Muscle of leg (tissue), 11 donors: Measurements from ENCODE around the gene GGN. TPM values are rescaled to one million over a fixed set of nuclear protein-coding genes. Genes with fewer than 3 reads are reported as not detected.

Source experiments
- DNase-seq: peaks from one replicate; pipeline ENCODE4 v3.0.0; 2013
- H3K27ac ChIP-seq: one replicate; pipeline ENCODE4 v1.5.1; 2013; ENCODE audit warnings: mild to moderate bottlenecking, low read length, control low read depth
- H3K27me3 ChIP-seq: one replicate; pipeline ENCODE4 v1.6.1; 2013; ENCODE audit warnings: low read length; ENCODE audit not compliant: control insufficient read depth, insufficient read depth
- H3K36me3 ChIP-seq: one replicate; pipeline ENCODE4 v1.6.1; 2013; ENCODE audit warnings: low read length; ENCODE audit not compliant: control insufficient read depth, insufficient read depth
- H3K4me1 ChIP-seq: one replicate; pipeline ENCODE4 v1.6.1; 2013; ENCODE audit warnings: low read length; ENCODE audit not compliant: control insufficient read depth, insufficient read depth
- H3K4me3 ChIP-seq: one replicate; pipeline ENCODE4 v1.5.1; 2013; ENCODE audit warnings: low read length, control low read depth
- H3K9me3 ChIP-seq: replicated peaks from 2 replicates; pipeline ENCODE4 v1.6.1; 2013; ENCODE audit warnings: low read depth, low read length; ENCODE audit not compliant: control insufficient read depth
- WGBS: methylation state at CpG from one replicate; pipeline ENCODE4 v1.1.5; 2013; ENCODE audit warnings: missing lambda C conversion rate; ENCODE audit not compliant: insufficient coverage; 5-methylcytosine and 5-hydroxymethylcytosine counted together
- polyA plus RNA-seq, 8 donors: library from polyadenylated mRNA; unstranded; fragments of 120-200 nt; gene quantifications; one replicate each; pipeline versions ENCODE4 v1.2.1 to v1.2.3, GENCODE V29; 2013; ENCODE audit warnings: inconsistent platforms in 1 of 8, low replicate concordance in 1 of 8; ENCODE audit not compliant: insufficient read length in 8 of 8, insufficient read depth in 1 of 8
- total RNA-seq: library from RNA; stranded (reverse); fragments of 120-200 nt; gene quantifications from one replicate; pipeline ENCODE4 v1.2.4, GENCODE V29; 2013

GGN gene
- total and polyA plus RNA-seq, 9 donors = 0.09 to 0.84 (median 0.34) TPM; not detected in 2

GRCh38 chr19:38425810-38426466 is 38.1 kb upstream of the GGN start, which contains the start of gene RASGRP4:
TSS of gene RASGRP4 (minus strand) at chr19:38426219. CDS start at chr19:38426091, 128 bp downstream.
- no peaks in the 10 kb centered on the region for H3K9me3 ChIP-seq
- H3K36me3 ChIP-seq = no peaks in the 10 kb centered on the region
- H3K27me3 ChIP-seq = peaks cover 2% of the 10 kb centered on the region
- WGBS = 44% methylated on average over 4 of the region's 20 CpGs
- peak within 1 kb of the TSS; percentile 25 for H3K4me3 ChIP-seq
- no peak within 1 kb of the TSS for H3K27ac ChIP-seq
- no peaks in the 10 kb centered on the region for H3K4me1 ChIP-seq
- DNase-seq = peak; percentile 57

DNA sequence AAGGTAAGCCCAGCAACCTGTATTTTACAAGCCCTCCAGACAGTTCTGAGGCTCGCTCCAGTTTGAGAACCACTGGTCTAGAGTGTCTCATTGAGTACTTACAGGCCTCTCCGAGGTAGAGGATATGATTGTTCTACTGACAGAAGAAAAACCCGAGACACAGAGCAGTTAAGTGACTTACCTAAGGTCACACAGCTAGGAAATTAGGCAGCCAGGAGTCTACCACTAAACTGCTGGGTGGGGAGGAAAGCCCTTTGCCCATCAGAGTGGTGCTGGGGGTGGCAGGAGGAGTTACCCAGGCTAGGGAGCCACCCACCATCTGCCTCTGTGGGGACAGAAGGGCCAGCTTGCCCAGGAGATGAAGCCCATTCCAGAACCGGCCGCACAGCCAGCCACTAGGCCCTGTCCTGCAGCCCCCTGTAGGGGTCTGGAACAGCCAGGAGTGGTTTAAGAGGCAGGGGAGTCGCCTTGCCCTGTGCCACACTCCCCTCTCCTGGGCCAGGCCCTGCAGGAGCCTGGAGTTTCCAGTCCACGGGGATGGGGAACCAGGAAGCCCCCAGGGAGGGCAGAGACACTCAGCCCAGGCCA is 37.5 kb upstream of the GGN start:
- H3K4me3 ChIP-seq = peak overlapping the region; percentile 25

DNA sequence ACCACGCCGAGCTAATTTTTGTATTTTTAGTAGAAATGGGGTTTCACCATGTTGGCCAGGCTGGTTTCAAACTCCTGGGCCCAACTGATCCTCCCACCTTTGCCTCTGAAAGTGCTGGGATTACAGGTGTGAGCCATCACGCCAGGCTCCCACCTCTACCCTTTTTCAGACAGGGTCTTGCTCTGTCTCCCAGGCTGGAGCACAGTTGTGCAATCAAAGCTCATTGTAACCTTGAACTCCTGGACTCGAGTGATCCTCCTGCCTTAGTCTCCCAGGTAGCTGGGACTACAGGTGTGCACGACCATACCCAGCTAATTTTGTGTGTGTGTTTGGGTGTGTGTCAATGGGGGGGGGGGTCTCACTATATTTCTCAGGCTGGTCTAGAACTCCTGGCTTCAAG is 36.4 kb upstream of the GGN start:
- H3K4me1 ChIP-seq = no peaks in the 10 kb centered on the region
- H3K9me3 ChIP-seq = no peaks in the 10 kb centered on the region
- H3K4me3 ChIP-seq = no peak overlapping the region
- DNase-seq = no peak
- WGBS = no CpG with 5 or more reads among the region's 5 CpGs
- peaks cover 4% of the 10 kb centered on the region for H3K27me3 ChIP-seq
- H3K27ac ChIP-seq = no peak overlapping the region
- H3K36me3 ChIP-seq = no peaks in the 10 kb centered on the region

More for the DNA sequence above, 37.5 kb upstream of the GGN start:
- no peak overlapping the region for H3K27ac ChIP-seq
- H3K9me3 ChIP-seq = no peaks in the 10 kb centered on the region
- WGBS = 67% methylated on average over 3 of the region's 7 CpGs
- H3K4me1 ChIP-seq = no peaks in the 10 kb centered on the region
- no peaks in the 10 kb centered on the region for H3K36me3 ChIP-seq
- H3K27me3 ChIP-seq = peaks cover 2% of the 10 kb centered on the region
- no peak for DNase-seq

DNA sequence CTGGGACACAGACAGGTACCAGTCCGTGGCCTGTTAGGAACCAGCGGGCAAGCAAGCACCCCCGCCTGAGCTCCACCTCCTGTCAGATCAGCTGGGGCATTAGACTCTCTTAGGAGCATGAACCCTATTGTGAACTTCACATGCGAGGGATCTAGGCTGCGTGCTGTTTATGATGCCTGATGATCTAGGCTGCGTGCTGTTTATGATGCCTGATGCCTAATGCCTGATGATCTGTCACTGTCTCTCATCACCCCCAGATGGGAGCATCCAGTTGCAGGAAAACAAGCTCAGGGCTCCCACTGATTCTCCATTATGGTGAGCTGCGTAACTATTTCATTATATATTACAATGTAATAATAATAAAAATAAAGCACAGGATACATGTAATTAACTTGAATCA is 34.6 kb upstream of the GGN start:
- DNase-seq = no peak
- 73% methylated on average over 6 of the region's 7 CpGs for WGBS
- H3K27me3 ChIP-seq = peaks cover 11% of the 10 kb centered on the region
- no peak overlapping the region for H3K4me3 ChIP-seq
- peaks cover 10% of the 10 kb centered on the region for H3K4me1 ChIP-seq
- no peak overlapping the region for H3K27ac ChIP-seq
- H3K36me3 ChIP-seq = no peaks in the 10 kb centered on the region
- no peaks in the 10 kb centered on the region for H3K9me3 ChIP-seq

DNA sequence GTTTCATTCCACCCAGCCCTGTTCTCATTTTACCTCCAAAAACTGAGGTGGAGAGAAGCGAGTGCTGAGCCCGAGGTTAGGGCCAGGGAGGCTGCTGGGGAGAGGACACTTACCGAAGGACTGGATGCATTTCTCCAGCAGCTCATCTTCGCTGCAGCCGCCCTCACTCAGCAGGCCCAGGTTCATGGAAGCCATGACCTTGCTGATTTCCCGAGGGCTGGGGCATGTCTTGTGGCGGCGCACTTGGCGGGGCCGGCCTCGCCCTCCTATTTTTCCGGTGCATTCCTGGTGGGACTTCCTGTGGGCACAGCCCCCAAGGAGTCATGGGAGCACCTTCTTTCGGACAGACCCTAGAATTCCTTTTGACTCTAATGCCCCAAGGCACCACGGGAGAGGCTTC is 34.0 kb upstream of the GGN start:
- 73% methylated on average over 12 of the region's 14 CpGs for WGBS
- no peak overlapping the region for H3K27ac ChIP-seq
- peaks cover 15% of the 10 kb centered on the region for H3K4me1 ChIP-seq
- no peak overlapping the region for H3K4me3 ChIP-seq
- H3K27me3 ChIP-seq = peaks cover 11% of the 10 kb centered on the region
- H3K36me3 ChIP-seq = no peaks in the 10 kb centered on the region
- DNase-seq = no peak
- H3K9me3 ChIP-seq = no peaks in the 10 kb centered on the region

GRCh38 chr19:38420935-38421334 is 33.1 kb upstream of the GGN start:
- H3K36me3 ChIP-seq = no peaks in the 10 kb centered on the region
- no peak for DNase-seq
- H3K4me1 ChIP-seq = peaks cover 15% of the 10 kb centered on the region
- peaks cover 11% of the 10 kb centered on the region for H3K27me3 ChIP-seq
- H3K9me3 ChIP-seq = no peaks in the 10 kb centered on the region
- WGBS = 78% methylated on average over 9 of the region's 9 CpGs
- H3K4me3 ChIP-seq = no peak overlapping the region
- H3K27ac ChIP-seq = no peak overlapping the region

- H3K36me3 ChIP-seq = no peaks in the 10 kb centered on the region
- H3K27me3 ChIP-seq = peaks cover 11% of the 10 kb centered on the region
- no peak overlapping the region for H3K27ac ChIP-seq
- DNase-seq = peak; percentile 57
- peak overlapping the region; percentile 20 for H3K4me3 ChIP-seq
- peaks cover 22% of the 10 kb centered on the region for H3K4me1 ChIP-seq
- WGBS = 3% methylated on average over 45 of the region's 49 CpGs
- no peaks in the 10 kb centered on the region for H3K9me3 ChIP-seq
Observed at GRCh38 chr19:38417544-38418506, 30.0 kb upstream of the GGN start.

DNA sequence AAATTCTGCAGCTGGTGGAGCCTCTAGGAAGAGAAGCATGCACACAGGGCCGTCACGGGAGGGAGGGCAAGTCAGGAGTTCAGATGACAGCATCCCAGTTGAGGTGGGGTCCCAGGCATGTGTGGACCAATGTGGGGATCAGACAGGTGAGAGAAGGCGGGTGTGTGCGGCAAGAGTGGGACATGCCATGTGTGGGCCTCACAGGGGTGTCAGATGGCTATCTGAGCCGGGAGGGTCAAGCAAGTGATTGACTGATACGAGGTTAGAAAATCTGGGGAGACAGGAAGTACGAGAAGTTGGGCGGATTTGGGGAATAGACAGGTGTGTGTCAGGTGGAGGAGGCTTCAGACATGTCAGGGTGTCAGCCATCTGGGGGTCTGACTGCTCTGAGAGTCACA is 29.3 kb upstream of the GGN start:
- Histone ChIP-seq H3K36me3 (no peaks in the 10 kb centered on the region), H3K27me3 (peaks cover 11% of the 10 kb centered on the region), H3K4me3 (no peak overlapping the region), H3K4me1 (peaks cover 26% of the 10 kb centered on the region), H3K9me3 (no peaks in the 10 kb centered on the region), H3K27ac (no peak overlapping the region)
- DNase-seq = no peak
- 68% methylated on average over 8 of the region's 8 CpGs for WGBS

- H3K9me3 ChIP-seq = no peaks in the 10 kb centered on the region
- WGBS = 72% methylated on average over 2 of the region's 6 CpGs
- peaks cover 29% of the 10 kb centered on the region for H3K4me1 ChIP-seq
- DNase-seq = no peak
- H3K4me3 ChIP-seq = no peak overlapping the region
- H3K36me3 ChIP-seq = peaks cover 5% of the 10 kb centered on the region
- peaks cover 5% of the 10 kb centered on the region for H3K27me3 ChIP-seq
- H3K27ac ChIP-seq = no peak overlapping the region
Observed at GRCh38 chr19:38413416-38413815, 25.6 kb upstream of the GGN start.

DNA sequence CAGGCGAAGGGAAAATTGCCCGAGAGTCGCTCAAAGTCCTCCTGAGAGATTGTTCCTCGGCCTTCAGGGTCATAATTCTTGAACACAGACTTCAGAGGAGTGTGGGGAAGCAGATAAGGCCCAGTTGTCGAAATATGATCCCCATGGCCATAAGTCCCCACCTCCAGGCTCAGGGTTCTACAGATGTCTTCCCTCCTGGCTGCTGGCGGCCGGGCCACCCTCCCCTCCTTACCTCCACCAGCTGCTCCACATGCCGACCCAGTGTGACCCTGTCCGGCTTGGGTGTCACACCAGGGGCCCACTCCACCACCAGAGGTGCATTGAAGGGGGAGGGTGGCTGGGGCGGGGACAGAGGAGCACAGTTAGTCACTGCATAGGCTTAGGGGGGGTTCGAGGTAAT is 25.1 kb upstream of the GGN start:
- DNase-seq = no peak
- Histone ChIP-seq H3K4me1 (peaks cover 25% of the 10 kb centered on the region), H3K27ac (peak overlapping the region; percentile 31), H3K4me3 (no peak overlapping the region), H3K36me3 (peaks cover 5% of the 10 kb centered on the region), H3K9me3 (no peaks in the 10 kb centered on the region), H3K27me3 (peaks cover 1% of the 10 kb centered on the region)
- 73% methylated on average over 2 of the region's 11 CpGs for WGBS
